HepG2 (cell line): Measurements from ENCODE around the gene PRSS3. TPM values are rescaled to one million over a fixed set of nuclear protein-coding genes. Genes with fewer than 3 reads are reported as not detected.

Experiments
- FOXK1 ChIP-seq: sonication (generic); formaldehyde crosslinking; IDR thresholded peaks from 2 replicates; pipeline ENCODE4 v1.4.0; 2020; ENCODE audit warnings: low read depth, missing genetic modification reagents, borderline replicate concordance
- FOXO1 ChIP-seq: sonication (generic); formaldehyde crosslinking; IDR thresholded peaks from 2 replicates; pipeline ENCODE4 v1.4.0; 2020; ENCODE audit warnings: missing genetic modification reagents
- IRX3 ChIP-seq: sonication (generic); formaldehyde crosslinking; IDR thresholded peaks from 2 replicates; pipeline ENCODE4 v1.8.1; 2023; ENCODE audit warnings: mild to moderate bottlenecking, low read depth, missing genetic modification reagents, borderline replicate concordance
- ZFP36L1 ChIP-seq: sonication (generic); formaldehyde crosslinking; IDR thresholded peaks from 2 replicates; pipeline ENCODE4 v1.8.0; 2022; ENCODE audit warnings: mild to moderate bottlenecking, missing genetic modification reagents, moderate library complexity
- ZKSCAN5 ChIP-seq: sonication (generic); formaldehyde crosslinking; IDR thresholded peaks from 2 replicates; pipeline ENCODE4 v1.5.1; 2020; ENCODE audit warnings: mild to moderate bottlenecking, missing genetic modification reagents
- ZNF558 ChIP-seq: sonication (generic); formaldehyde crosslinking; IDR thresholded peaks from 2 replicates; pipeline ENCODE4 v1.9.0; 2022; ENCODE audit warnings: mild to moderate bottlenecking, missing genetic modification reagents, borderline replicate concordance
- ZNF883 ChIP-seq: sonication (generic); formaldehyde crosslinking; IDR thresholded peaks from 2 replicates; pipeline ENCODE4 v1.5.1; 2020; ENCODE audit warnings: mild to moderate bottlenecking, missing genetic modification reagents; ENCODE audit errors: not compliant biosample characterization
- polyA plus RNA-seq, 8 experiments: library from polyadenylated mRNA; depleted of rRNA in 3 of 8; stranded (reverse) in 7 of 8; unstranded in 1 of 8; fragments of >200 nt; fragmentation: Illumina TruSeq in 4 of 8; extraction: Trizol in 4 of 8; gene quantifications; 2 replicates each; pipeline versions ENCODE4 v1.2.1 to v1.2.3, GENCODE V29; 2011 to 2016; ENCODE audit warnings: low read depth in 4 of 8, missing spikeins in 1 of 8, mixed read lengths in 1 of 8; ENCODE audit not compliant: insufficient read depth in 1 of 8
- total RNA-seq, 5 experiments: library from RNA; depleted of rRNA; stranded (reverse); fragments of >200 nt; fragmentation: Illumina TruSeq; extraction: Trizol; gene quantifications; 2 replicates each; pipeline ENCODE4 v1.2.3, GENCODE V29; 2016; ENCODE audit warnings: low read depth in 1 of 5
- TF ChIP-seq, protein P1 (sequence below): sonication (generic); formaldehyde crosslinking; IDR thresholded peaks from 2 replicates; pipeline ENCODE4 v1.4.0; 2020; ENCODE audit warnings: missing genetic modification reagents, borderline replicate concordance
- TF ChIP-seq, protein P2 (sequence below): sonication (generic); formaldehyde crosslinking; IDR thresholded peaks from 2 replicates; pipeline ENCODE4 v1.4.0; 2020; ENCODE audit warnings: mild to moderate bottlenecking, missing genetic modification reagents, borderline replicate concordance
- TF ChIP-seq, protein P3 (sequence below): sonication (generic); formaldehyde crosslinking; IDR thresholded peaks from 2 replicates; pipeline ENCODE4 v1.4.0; 2020; ENCODE audit warnings: mild to moderate bottlenecking, missing genetic modification reagents
- TF ChIP-seq, protein P4 (sequence below): sonication (generic); formaldehyde crosslinking; IDR thresholded peaks from 2 replicates; pipeline ENCODE4 v1.5.0; 2020; ENCODE audit warnings: mild to moderate bottlenecking, missing genetic modification reagents, borderline replicate concordance
- TF ChIP-seq, protein P5 (sequence below): sonication (generic); formaldehyde crosslinking; IDR thresholded peaks from 2 replicates; pipeline ENCODE4 v1.4.0; 2020; ENCODE audit warnings: missing genetic modification reagents

The PRSS3 gene
- total and polyA plus RNA-seq, 2 of the 13 experiments (the other 11 are each of a cell fraction or from before 2014, with no cell fraction given), result not detected

DNA sequence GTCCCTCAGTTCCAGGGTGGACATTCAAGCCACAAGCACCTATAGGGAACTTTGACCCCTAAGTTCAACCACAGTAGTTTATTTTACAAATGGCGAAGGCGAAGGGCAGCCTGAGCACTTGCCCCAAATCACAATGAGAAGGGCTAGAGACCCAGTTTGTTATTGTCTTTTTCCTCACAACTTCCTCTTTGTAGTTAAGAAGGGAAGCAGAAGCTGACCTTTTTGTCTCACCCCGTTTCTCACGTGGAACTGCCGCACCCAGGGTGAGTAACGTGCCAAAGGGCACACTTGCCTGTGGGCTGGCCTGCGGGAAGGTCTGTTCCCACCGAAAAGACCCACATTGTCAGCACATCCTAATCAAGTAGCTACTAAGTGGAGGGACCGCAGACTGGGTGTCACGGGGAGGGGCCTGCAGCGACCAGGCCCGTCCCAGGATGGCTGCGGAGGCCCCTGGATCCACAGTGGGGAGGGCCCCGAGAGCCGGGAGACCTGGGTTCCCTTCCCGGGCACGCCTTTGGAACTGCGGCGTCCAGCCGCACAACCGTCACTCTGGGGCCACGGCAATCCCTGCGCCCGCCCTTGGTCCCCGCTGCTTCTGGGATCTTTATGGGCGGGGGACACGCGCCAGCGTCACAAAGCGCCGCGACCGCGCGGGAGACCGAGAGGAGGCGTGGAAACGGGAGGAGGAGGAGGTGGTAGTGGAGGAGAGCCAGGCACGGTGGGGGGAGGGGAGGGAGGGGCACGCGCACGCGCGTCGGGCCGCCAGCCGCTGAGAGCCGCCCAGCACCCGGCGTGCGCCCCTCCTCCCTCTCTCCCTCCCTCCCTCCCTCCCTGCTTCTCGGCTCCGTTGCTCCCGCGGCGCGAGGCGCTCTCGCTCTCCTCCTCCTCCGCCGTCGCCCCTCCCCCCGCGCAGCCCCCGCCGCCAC, 21.2 kb downstream of the PRSS3 start, which contains the start of gene UBE2R2 (continued):
- TF ChIP-seq, protein P1, sequence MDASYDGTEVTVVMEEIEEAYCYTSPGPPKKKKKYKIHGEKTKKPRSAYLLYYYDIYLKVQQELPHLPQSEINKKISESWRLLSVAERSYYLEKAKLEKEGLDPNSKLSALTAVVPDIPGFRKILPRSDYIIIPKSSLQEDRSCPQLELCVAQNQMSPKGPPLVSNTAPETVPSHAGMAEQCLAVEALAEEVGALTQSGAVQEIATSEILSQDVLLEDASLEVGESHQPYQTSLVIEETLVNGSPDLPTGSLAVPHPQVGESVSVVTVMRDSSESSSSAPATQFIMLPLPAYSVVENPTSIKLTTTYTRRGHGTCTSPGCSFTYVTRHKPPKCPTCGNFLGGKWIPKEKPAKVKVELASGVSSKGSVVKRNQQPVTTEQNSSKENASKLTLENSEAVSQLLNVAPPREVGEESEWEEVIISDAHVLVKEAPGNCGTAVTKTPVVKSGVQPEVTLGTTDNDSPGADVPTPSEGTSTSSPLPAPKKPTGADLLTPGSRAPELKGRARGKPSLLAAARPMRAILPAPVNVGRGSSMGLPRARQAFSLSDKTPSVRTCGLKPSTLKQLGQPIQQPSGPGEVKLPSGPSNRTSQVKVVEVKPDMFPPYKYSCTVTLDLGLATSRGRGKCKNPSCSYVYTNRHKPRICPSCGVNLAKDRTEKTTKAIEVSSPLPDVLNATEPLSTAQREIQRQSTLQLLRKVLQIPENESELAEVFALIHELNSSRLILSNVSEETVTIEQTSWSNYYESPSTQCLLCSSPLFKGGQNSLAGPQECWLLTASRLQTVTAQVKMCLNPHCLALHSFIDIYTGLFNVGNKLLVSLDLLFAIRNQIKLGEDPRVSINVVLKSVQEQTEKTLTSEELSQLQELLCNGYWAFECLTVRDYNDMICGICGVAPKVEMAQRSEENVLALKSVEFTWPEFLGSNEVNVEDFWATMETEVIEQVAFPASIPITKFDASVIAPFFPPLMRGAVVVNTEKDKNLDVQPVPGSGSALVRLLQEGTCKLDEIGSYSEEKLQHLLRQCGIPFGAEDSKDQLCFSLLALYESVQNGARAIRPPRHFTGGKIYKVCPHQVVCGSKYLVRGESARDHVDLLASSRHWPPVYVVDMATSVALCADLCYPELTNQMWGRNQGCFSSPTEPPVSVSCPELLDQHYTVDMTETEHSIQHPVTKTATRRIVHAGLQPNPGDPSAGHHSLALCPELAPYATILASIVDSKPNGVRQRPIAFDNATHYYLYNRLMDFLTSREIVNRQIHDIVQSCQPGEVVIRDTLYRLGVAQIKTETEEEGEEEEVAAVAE, result no peak
- TF ChIP-seq ZKSCAN5 (CRISPR knock-in tag) (no peak), ZNF558 (CRISPR knock-in tag) (no peak), FOXO1 (CRISPR knock-in tag) (peak; percentile 25; the same call in 1 of the 2 replicates), ZNF883 (CRISPR knock-in tag) (peak; percentile 83), IRX3 (0 out of 2 replicates have a peak, but pooled peaks have one; percentile 64), ZFP36L1 (peak; percentile 75), FOXK1 (peak; percentile 45; the same call in 1 of the 2 replicates)
- TF ChIP-seq, protein P2, sequence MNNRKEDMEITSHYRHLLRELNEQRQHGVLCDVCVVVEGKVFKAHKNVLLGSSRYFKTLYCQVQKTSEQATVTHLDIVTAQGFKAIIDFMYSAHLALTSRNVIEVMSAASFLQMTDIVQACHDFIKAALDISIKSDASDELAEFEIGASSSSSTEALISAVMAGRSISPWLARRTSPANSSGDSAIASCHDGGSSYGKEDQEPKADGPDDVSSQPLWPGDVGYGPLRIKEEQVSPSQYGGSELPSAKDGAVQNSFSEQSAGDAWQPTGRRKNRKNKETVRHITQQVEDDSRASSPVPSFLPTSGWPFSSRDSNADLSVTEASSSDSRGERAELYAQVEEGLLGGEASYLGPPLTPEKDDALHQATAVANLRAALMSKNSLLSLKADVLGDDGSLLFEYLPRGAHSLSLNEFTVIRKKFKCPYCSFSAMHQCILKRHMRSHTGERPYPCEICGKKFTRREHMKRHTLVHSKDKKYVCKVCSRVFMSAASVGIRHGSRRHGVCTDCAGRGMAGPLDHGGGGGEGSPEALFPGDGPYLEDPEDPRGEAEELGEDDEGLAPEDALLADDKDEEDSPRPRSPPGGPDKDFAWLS (CRISPR knock-in tag), result no peak
- TF ChIP-seq, protein P3, sequence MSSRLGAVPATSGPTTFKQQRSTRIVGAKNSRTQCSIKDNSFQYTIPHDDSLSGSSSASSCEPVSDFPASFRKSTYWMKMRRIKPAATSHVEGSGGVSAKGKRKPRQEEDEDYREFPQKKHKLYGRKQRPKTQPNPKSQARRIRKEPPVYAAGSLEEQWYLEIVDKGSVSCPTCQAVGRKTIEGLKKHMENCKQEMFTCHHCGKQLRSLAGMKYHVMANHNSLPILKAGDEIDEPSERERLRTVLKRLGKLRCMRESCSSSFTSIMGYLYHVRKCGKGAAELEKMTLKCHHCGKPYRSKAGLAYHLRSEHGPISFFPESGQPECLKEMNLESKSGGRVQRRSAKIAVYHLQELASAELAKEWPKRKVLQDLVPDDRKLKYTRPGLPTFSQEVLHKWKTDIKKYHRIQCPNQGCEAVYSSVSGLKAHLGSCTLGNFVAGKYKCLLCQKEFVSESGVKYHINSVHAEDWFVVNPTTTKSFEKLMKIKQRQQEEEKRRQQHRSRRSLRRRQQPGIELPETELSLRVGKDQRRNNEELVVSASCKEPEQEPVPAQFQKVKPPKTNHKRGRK (CRISPR knock-in tag), result no peak
- TF ChIP-seq, protein P4, sequence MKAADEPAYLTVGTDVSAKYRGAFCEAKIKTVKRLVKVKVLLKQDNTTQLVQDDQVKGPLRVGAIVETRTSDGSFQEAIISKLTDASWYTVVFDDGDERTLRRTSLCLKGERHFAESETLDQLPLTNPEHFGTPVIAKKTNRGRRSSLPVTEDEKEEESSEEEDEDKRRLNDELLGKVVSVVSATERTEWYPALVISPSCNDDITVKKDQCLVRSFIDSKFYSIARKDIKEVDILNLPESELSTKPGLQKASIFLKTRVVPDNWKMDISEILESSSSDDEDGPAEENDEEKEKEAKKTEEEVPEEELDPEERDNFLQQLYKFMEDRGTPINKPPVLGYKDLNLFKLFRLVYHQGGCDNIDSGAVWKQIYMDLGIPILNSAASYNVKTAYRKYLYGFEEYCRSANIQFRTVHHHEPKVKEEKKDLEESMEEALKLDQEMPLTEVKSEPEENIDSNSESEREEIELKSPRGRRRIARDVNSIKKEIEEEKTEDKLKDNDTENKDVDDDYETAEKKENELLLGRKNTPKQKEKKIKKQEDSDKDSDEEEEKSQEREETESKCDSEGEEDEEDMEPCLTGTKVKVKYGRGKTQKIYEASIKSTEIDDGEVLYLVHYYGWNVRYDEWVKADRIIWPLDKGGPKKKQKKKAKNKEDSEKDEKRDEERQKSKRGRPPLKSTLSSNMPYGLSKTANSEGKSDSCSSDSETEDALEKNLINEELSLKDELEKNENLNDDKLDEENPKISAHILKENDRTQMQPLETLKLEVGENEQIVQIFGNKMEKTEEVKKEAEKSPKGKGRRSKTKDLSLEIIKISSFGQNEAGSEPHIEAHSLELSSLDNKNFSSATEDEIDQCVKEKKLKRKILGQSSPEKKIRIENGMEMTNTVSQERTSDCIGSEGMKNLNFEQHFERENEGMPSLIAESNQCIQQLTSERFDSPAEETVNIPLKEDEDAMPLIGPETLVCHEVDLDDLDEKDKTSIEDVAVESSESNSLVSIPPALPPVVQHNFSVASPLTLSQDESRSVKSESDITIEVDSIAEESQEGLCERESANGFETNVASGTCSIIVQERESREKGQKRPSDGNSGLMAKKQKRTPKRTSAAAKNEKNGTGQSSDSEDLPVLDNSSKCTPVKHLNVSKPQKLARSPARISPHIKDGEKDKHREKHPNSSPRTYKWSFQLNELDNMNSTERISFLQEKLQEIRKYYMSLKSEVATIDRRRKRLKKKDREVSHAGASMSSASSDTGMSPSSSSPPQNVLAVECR (CRISPR knock-in tag), result peak; percentile 83
- TF ChIP-seq, protein P5, sequence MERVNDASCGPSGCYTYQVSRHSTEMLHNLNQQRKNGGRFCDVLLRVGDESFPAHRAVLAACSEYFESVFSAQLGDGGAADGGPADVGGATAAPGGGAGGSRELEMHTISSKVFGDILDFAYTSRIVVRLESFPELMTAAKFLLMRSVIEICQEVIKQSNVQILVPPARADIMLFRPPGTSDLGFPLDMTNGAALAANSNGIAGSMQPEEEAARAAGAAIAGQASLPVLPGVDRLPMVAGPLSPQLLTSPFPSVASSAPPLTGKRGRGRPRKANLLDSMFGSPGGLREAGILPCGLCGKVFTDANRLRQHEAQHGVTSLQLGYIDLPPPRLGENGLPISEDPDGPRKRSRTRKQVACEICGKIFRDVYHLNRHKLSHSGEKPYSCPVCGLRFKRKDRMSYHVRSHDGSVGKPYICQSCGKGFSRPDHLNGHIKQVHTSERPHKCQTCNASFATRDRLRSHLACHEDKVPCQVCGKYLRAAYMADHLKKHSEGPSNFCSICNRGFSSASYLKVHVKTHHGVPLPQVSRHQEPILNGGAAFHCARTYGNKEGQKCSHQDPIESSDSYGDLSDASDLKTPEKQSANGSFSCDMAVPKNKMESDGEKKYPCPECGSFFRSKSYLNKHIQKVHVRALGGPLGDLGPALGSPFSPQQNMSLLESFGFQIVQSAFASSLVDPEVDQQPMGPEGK, result peak; percentile 90
